OCI-M2 (cell line): ENCODE results near the gene TLR3.
"Not testable (repeated sequence)": the region's sequence is repeated elsewhere in the genome, so short reads cannot be mapped to it uniquely, and the experiment has no call there.

Experiments
- DNase-seq: peaks from one replicate; lab custom pipeline; 2025; ENCODE audit not compliant: unreplicated experiment; lab: John Stamatoyannopoulos, UW

The TLR3 gene

DNA sequence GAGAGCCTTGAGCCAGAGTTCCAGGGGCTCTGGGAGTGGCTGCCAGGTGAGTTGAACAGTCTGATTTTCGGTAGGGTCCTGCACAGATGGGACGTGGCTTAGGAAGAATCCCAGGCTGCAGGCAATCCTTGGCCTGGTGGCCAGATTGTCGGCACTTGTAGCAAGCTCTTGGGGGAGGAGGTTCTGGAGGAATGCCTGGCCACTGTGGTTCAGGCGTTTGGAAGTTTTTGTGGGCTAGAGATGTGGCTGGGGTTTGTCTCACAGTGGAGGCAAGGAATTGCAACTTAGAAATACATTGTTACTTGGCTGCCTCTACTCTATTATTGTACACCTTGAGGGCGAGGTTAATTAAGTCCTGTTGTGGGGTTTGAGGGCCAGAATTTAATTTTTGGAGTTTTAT, 21.5 kb upstream of the TLR3 start:
- DNase-seq: not testable (repeated sequence)

DNA sequence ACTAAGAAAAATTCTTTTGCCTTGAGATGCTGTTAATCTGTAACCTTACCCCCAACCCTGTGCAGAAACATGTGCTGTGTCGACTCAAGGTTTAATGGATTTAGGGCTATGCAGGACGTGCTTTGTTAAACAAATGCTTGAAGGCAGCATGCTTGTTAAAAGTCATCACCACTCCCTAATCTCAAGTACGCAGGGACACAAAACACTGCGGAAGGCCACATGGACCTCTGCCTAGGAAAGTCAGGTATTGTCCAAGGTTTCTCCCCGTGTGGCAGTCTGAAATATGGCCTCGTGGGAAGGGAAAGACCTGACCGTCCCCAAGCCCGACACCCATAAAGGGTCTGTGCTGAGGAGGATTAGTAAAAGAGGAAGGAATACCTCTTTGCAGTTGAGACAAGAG, 18.8 kb upstream of the TLR3 start:
- DNase-seq: not testable (repeated sequence)

DNA sequence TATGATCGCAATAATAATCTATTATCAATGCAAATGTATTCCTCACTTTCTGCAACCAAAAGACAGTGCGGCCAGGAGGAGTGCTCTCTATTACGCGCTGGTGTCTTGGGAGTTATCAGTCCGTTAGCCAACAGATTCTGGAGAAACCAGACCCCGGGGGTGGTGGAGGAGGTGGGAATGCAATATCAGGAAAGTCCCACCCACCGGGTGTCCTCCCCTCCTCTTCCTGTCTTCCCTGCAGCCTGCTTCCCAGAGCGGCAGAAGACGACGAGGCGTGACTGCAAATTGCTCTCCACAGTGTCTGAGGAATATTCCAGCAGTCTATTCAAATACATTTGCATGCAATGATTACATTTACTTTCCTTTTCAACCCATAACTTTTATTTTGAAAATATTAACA, 17.9 kb upstream of the TLR3 start:
- DNase-seq: no peak

GRCh38 chr4:186058253-186058979, 10.5 kb upstream of the TLR3 start:
- DNase-seq: no peak

DNA sequence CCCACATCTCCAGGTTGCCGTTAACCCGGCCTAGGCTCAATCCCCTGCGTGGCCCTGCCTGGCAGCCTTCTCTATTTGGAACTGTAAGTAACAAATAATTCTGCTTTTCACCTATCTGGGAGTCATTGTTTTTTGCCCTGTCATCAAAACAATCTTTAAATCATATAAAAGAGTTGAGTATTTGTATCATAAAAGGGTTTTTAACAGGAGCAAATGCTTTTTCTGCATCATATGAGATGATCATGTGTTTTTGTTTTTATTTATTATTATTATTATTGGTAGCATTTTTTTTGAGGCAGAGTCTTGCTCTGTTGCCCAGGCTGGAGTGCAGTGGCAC, 10.0 kb upstream of the TLR3 start:
- no peak for DNase-seq

GRCh38 chr4:186061921-186062320, 7.0 kb upstream of the TLR3 start:
- no peak for DNase-seq

GRCh38 chr4:186067757-186068385, 1.1 kb upstream of the TLR3 start:
- no peak for DNase-seq

- DNase-seq: no peak
These were observed 773 bp downstream of the TLR3 start for GRCh38 chr4:186069729-186070128.

DNA sequence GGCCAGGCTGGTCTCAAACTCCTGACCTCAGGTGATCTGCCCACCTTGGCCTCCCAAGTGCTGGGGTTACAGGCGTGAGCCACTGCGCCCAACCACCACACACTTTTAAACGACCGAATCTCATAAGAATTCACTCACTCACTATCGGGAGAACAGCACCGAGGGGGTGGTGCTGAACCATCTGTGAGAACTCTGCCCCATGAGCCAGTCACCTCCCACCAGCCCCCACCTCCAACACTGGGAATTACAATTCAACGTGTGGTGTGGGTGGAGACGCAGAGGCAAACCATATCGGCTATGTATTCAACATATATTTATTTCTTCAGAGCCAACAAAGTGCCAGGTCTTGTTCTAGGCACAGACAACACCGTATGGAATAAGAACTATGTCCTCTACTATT, 3.6 kb downstream of the TLR3 start:
- DNase-seq: no peak

GRCh38 chr4:186074189-186074588, 5.2 kb downstream of the TLR3 start:
- DNase-seq: no peak

GRCh38 chr4:186078981-186079638, 10.2 kb downstream of the TLR3 start:
- no peak for DNase-seq

DNA sequence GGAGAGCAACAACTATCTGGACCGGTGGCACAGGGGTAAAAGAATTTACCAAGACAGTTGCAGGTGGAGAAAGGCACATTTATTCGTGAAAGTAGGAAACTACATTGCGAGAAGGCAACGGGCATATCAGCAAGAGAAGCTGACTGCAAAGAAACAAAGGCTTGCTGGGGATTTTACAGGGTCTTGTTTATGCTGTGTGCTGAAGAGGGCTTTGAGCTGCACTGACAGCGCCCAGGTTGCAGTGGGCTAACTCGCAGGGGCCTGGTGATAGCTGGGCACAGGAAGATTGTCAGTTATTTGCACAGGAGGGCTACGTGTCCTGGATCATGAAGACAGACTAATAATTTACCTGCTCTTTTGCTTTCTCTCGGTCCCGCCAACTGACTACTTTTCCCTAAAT, 10.7 kb downstream of the TLR3 start:
- DNase-seq: no peak

- DNase-seq: no peak
These were observed 12.3 kb downstream of the TLR3 start for GRCh38 chr4:186081202-186081807.

DNA sequence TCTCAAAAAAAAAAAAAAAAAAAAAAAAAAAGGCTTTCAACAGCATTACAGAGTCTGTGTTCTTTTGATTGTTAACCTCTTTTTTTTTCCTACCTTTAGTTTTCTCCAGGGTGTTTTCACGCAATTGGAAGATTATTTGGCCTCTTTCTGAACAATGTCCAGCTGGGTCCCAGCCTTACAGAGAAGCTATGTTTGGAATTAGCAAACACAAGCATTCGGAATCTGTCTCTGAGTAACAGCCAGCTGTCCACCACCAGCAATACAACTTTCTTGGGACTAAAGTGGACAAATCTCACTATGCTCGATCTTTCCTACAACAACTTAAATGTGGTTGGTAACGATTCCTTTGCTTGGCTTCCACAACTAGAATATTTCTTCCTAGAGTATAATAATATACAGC, 13.3 kb downstream of the TLR3 start:
- no peak for DNase-seq

DNA sequence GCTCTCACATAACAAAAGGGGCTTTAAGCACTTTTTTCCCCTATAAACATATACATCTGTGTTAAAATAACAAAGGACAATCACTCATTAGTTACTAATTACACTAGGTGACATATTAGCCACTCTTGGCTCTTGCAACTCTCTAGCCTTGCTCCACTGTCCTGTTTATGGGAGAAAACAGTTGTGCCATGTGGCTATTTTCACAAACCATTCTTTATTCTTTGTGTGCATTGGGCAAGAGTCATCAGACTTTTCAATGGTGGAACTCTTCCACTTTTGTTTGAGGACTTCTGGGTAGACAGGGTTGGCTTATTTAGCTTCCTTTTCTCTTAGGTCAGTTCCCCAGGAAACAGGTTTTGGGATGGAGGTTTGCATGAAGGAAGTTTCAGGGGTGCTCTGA, 19.6 kb downstream of the TLR3 start:
- no peak for DNase-seq

DNA sequence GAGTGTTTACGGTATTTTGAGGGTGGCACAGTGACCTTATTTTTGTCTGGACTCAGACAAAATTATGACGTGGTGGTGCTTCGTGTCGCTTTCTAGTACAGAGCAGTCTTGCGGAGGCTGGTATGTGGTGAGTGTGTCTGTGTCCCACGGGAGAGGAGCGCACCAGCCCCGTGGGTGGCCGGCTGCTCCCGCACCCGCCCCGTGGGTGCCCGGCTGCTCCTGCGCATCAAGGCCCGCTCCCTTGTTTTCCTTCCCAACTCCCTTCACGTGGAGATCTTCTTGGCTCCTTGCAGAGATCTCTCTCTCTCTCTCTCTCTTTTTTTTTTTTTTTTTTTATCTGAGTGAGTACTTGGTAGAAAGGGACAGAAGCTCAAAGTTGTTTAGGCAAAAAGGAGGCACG, 23.3 kb downstream of the TLR3 start:
- DNase-seq: no peak

GRCh38 chr4:186095406-186095805, 26.4 kb downstream of the TLR3 start:
- DNase-seq: no peak

- no peak for DNase-seq
These were observed 27.8 kb downstream of the TLR3 start for GRCh38 chr4:186096681-186097165.

DNA sequence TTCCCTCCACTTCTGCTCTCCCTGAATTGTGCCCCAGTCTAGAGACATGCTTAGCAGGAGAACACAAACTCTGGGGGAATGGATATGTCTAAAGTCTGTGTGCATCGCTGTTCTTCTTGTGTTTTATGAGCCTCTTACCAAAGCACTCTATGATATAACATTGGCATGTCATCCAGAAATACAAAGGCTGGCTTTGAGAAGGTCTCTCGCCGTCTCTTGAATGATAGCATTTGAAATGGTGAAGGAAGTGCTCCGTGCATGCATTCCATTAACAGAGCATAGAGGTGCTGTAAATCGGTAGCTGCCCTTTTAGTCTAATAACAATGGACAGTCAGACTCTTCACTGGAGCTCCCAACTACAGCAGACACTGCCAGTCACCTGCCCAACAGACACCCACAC, 28.4 kb downstream of the TLR3 start:
- DNase-seq: no peak

DNA sequence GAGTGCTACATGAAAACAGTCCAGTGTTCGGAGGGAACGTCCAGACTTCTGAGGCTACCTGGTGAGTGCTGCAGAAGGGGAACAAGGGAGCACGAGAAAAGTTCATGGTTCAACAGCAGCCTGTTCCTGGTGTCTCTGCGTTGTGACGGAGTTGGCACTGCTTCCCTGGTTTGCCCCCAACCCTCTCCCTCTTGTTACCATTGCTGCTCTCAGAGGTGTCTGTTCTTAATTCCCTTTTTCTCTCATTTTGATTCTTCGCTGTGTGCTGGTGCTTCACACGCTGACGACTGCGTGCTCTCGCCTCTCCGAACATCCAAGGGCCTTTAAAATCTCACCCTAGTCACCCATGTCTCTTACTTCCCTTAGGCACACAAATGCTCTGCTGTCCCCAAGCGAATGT, 34.0 kb downstream of the TLR3 start:
- no peak for DNase-seq

GRCh38 chr4:186104114-186104889, 35.3 kb downstream of the TLR3 start, which contains the start of gene FAM149A:
Gene FAM149A, plus strand, starts transcription at chr4:186104704.
- DNase-seq: no peak
